Liver (tissue), 3 donors: ENCODE results near the gene THOP1.

ENCODE experiments used
- EGR1 ChIP-seq, 2 donors: IDR thresholded peaks; 2 replicates each; pipeline ENCODE4 v1.6.1; 2016 to 2018; ENCODE audit warnings: antibody characterized with exemption in 2 of 2, low read depth in 2 of 2
- FOXA1 ChIP-seq: IDR thresholded peaks from 2 replicates; pipeline ENCODE4 v1.6.1; 2016; ENCODE audit warnings: antibody characterized with exemption
- RAD21 ChIP-seq, 2 donors: IDR thresholded peaks; 2 replicates each; pipeline ENCODE4 v1.6.1; 2016; ENCODE audit warnings: antibody characterized with exemption in 2 of 2, mild to moderate bottlenecking in 2 of 2
- RXRA ChIP-seq, 2 donors: IDR thresholded peaks; 2 replicates each; pipeline ENCODE4 v1.6.1; 2017 to 2018; ENCODE audit warnings: antibody characterized with exemption in 2 of 2, mild to moderate bottlenecking in 1 of 2
- TAF1 ChIP-seq: conservative IDR thresholded peaks from 2 replicates; pipeline ENCODE4 v1.6.1; 2016; ENCODE audit warnings: antibody characterized with exemption, mild to moderate bottlenecking
- TF ChIP-seq, protein P1 (sequence below): fragments of 150-350 bp; IDR thresholded peaks from 2 replicates; pipeline ENCODE4 v1.5.1; 2017; ENCODE audit warnings: improper control_type of control experiment, low read depth, low read length; ENCODE audit not compliant: missing input control
- TF ChIP-seq, protein P2 (sequence below): IDR thresholded peaks from 2 replicates; pipeline ENCODE4 v1.6.1; 2016; ENCODE audit warnings: antibody characterized with exemption, mild to moderate bottlenecking
- TF ChIP-seq, protein P3 (sequence below): IDR thresholded peaks from 2 replicates; pipeline ENCODE4 v1.6.1; 2016; ENCODE audit warnings: antibody characterized with exemption
- donor health status: healthy.
- donor health status: healthy.

DNA sequence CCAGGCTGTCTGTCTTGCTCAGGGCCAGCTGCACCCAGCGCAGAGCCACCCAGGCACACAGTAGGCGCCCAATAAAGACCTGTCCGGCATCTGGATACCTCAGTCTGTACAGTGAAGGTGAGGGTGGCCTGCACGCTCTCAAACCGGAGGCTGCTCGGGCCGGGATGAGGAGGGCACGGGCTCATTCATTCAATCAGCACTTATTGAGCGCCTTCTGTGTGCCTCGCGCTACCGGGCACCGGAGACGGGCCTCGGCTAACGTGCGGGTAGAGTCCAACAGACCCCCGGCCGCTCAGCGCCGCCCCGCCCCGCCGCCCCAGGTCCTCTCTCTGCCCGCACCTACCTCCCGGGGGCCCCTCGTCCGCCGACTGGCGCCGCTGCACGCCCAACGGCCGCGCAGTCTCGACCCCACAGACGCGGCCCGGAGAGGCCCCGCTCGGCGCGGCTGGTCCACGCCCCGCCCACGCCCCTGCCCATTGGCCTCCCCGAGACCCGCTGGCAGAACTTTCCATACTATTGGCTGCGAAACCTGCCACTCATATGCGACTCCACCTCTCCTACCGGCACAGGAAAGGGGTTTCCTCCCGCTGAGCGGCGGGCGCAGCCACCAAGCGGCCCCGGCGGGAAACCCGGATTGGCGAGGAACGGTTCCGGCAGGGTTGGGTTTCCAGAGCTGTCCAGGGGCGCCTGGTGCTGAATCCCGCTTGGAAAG lies 45.5 kb upstream of the THOP1 start, which contains the start of gene SLC39A3:
- TF ChIP-seq, protein P1, sequence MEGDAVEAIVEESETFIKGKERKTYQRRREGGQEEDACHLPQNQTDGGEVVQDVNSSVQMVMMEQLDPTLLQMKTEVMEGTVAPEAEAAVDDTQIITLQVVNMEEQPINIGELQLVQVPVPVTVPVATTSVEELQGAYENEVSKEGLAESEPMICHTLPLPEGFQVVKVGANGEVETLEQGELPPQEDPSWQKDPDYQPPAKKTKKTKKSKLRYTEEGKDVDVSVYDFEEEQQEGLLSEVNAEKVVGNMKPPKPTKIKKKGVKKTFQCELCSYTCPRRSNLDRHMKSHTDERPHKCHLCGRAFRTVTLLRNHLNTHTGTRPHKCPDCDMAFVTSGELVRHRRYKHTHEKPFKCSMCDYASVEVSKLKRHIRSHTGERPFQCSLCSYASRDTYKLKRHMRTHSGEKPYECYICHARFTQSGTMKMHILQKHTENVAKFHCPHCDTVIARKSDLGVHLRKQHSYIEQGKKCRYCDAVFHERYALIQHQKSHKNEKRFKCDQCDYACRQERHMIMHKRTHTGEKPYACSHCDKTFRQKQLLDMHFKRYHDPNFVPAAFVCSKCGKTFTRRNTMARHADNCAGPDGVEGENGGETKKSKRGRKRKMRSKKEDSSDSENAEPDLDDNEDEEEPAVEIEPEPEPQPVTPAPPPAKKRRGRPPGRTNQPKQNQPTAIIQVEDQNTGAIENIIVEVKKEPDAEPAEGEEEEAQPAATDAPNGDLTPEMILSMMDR, result peak; percentile 21
- TF ChIP-seq TAF1 (no peak), EGR1 (IDR thresholded peaks at IDR 0.05; ENCODE audit: low read depth in 2 of 2) (no peak), RAD21 (IDR thresholded peaks at IDR 0.05) (peak in 1 of 2 donors; percentile 60), FOXA1 (no peak), RXRA (IDR thresholded peaks at IDR 0.05) (peak in 1 of 2 donors; percentile 31)
- TF ChIP-seq, protein P2, sequence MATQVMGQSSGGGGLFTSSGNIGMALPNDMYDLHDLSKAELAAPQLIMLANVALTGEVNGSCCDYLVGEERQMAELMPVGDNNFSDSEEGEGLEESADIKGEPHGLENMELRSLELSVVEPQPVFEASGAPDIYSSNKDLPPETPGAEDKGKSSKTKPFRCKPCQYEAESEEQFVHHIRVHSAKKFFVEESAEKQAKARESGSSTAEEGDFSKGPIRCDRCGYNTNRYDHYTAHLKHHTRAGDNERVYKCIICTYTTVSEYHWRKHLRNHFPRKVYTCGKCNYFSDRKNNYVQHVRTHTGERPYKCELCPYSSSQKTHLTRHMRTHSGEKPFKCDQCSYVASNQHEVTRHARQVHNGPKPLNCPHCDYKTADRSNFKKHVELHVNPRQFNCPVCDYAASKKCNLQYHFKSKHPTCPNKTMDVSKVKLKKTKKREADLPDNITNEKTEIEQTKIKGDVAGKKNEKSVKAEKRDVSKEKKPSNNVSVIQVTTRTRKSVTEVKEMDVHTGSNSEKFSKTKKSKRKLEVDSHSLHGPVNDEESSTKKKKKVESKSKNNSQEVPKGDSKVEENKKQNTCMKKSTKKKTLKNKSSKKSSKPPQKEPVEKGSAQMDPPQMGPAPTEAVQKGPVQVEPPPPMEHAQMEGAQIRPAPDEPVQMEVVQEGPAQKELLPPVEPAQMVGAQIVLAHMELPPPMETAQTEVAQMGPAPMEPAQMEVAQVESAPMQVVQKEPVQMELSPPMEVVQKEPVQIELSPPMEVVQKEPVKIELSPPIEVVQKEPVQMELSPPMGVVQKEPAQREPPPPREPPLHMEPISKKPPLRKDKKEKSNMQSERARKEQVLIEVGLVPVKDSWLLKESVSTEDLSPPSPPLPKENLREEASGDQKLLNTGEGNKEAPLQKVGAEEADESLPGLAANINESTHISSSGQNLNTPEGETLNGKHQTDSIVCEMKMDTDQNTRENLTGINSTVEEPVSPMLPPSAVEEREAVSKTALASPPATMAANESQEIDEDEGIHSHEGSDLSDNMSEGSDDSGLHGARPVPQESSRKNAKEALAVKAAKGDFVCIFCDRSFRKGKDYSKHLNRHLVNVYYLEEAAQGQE, result peak; percentile 100
- TF ChIP-seq, protein P3, sequence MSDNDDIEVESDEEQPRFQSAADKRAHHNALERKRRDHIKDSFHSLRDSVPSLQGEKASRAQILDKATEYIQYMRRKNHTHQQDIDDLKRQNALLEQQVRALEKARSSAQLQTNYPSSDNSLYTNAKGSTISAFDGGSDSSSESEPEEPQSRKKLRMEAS, result no peak
